ENCODE data around the gene YTHDC2. TPM values are rescaled to one million over a fixed set of nuclear protein-coding genes. Genes with fewer than 3 reads are reported as not detected.

YTHDC2 gene
- total RNA-seq, result 24.7 and 28.7 TPM in 2 replicates

DNA sequence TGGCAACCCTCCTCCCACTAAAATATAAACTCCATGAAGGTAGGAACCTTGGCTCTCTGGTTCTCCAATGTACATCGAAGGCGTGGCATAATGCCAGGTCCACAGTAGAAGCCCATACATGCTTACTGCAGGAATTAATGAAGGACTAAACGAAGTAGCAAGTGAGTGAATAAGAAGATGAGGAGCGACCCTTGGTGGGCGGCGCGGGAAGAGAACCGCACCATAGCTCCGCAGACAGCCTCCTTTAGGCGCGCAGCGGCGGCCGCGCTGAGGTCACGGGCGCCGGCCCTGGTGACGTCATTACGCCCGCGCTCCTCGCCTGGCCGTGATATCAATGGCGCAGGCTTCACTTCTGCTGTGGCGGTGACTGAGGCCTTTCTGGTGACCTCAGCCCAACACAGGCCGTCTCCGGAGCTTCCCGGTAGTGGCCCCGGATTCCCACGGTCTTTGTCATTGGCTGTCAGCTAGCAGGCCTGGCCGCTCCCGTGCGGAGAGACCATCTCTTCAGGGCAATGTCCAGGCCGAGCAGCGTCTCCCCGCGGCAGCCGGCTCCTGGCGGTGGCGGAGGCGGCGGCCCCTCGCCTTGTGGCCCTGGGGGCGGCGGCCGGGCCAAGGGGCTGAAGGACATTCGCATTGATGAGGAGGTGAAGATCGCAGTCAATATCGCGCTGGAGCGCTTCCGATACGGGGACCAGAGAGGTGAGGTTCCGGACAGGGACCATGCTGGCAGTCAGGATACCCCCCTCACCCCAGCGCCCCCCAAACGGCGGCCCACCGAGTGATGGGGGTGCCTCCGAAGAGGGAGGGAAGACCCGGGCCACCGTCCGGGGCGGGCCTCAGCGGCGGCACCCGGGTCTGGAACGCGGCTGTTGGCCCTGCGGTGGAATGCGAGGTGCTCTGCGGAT, at the start of gene YTHDC2:
Gene YTHDC2, plus strand, starts transcription at position 311 of the 905 bp plus-strand sequence. Its CDS starts 202 bp downstream, at position 513.

DNA sequence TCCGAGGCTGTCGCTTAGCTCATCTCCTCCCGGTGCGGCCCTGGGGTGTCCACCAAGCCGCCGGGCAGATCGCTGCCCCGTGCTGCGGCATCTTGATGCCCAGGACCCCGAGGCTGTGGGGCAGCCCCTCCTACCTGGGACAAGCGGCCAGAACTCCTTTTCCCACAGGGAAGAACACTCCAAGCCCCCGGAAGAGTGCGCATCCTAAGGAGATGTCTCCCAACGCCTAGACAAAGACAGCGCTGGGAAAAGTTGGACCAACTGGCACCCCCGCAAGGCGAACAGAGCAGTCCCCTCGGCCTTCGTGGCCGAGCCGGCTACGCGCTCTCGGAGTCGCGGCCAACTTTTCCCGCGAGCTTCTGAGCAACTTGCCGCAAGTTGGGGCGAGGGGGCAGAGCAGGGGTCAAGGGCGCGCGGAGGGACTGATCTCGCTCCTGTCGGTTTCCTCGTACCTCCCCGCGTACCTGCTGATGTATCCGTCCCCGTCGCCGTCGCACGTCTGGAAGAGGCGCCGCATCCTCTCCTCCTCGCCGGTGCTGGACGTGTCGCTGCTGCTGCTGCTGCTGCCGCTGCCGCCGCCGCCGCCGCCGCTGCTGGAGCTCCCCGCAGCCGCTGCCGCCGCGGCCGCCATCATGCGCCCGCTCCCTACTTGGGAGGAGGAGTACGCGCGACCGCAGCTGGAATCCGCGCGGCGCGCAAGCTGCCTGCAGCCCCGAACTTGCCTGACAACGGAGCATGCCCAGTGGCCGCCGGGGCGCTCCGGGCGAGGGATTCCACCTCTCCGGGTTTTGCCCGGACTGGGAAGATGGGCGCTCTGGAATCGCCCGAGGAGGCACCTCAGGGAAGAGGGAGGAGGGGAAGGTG, 25.5 kb upstream of the YTHDC2 start, which contains the start of gene MCC:
Gene MCC, minus strand, starts transcription at position 673 of the 864 bp plus-strand sequence.

Small RNAs within 50 kb of the gene (small RNA-seq; reads per million reads assigned to genes)
- gene RNU4ATAC13P, result not detected

Other genes starting within 250 kb of the YTHDC2 start
- gene TSSK1B, start 78.7 kb upstream of the YTHDC2 start, total RNA-seq, result 0.36 and 0.49 TPM in 2 replicates
- gene MCC, start 25.2 kb upstream of the YTHDC2 start, total RNA-seq, result 47.1 and 63.6 TPM in 2 replicates